Esophagus squamous epithelium (tissue), 5 donors: ENCODE results near the gene CSN1S1. TPM values are rescaled to one million over a fixed set of nuclear protein-coding genes. Genes with fewer than 3 reads are reported as not detected.

ENCODE experiments used
- DNase-seq: peaks from one replicate; lab custom pipeline; 2025; lab: John Stamatoyannopoulos, UW
- H3K27ac ChIP-seq, 4 donors: fragments of 200-600 bp; sonication (generic); one replicate each; pipeline ENCODE4 v1.5.1; 2016 to 2019; ENCODE audit warnings: mild to moderate bottlenecking in 1 of 4
- H3K27me3 ChIP-seq, 4 donors: fragments of 200-600 bp; sonication (generic); 1 replicate in 3 of 4; 2 replicates in 1 of 4; pipeline versions ENCODE4 v1.5.1 to v1.6.0; 2017 to 2021; ENCODE audit warnings: antibody characterized with exemption in 1 of 4
- H3K36me3 ChIP-seq, 3 donors: fragments of 200-600 bp; sonication (generic); one replicate each; pipeline ENCODE4 v1.5.1; 2016 to 2019
- H3K4me1 ChIP-seq, 3 donors: fragments of 200-600 bp; sonication (generic); one replicate each; pipeline ENCODE4 v1.5.1; 2017 to 2019
- H3K4me3 ChIP-seq, 4 donors: fragments of 200-600 bp; sonication (generic); 1 replicate in 3 of 4; 2 replicates in 1 of 4; pipeline ENCODE4 v1.5.1; 2016 to 2019; ENCODE audit warnings: mild to moderate bottlenecking in 2 of 4, moderate library complexity in 1 of 4
- H3K9me3 ChIP-seq, 3 donors: fragments of 200-600 bp; sonication (generic); one replicate each; pipeline ENCODE4 v1.5.1; 2016 to 2019
- POLR2A ChIP-seq, 4 donors: fragments of 450-650 bp; IDR thresholded peaks; one replicate each; pipeline ENCODE4 v1.6.1; 2017; ENCODE audit warnings: antibody characterized with exemption in 4 of 4, mild to moderate bottlenecking in 4 of 4, moderate library complexity in 3 of 4
- WGBS, 2 donors: methylation state at CpG; one replicate each; pipeline ENCODE4 v1.1.5; 2018; 5-methylcytosine and 5-hydroxymethylcytosine counted together
- intact Hi-C: fragments of 100-400 bp; cut with DNase I; formaldehyde crosslinking; loops from one replicate; pipeline ENCODE4 v1.15.0; 2022
- total RNA-seq, 4 donors: library from RNA; depleted of rRNA; stranded (reverse); fragments of >200 nt; gene quantifications; one replicate each; pipeline ENCODE4 v1.1.0, GENCODE V29; 2016
- TF ChIP-seq, protein P1 (sequence below), 6 experiments: fragments of 450-650 bp in 4 of 6; fragments of 200-600 bp in 2 of 6; sonication (generic) in 2 of 6; IDR thresholded peaks; one replicate each; pipeline ENCODE4 v1.5.1; 2016 to 2019; ENCODE audit warnings: antibody characterized with exemption in 6 of 6, mild to moderate bottlenecking in 4 of 6, moderate library complexity in 4 of 6
- donor health status: DM: yes; HTN: yes; CAD: no.

The CSN1S1 gene
- total RNA-seq, 4 donors from 2014 or later = not detected

DNA sequence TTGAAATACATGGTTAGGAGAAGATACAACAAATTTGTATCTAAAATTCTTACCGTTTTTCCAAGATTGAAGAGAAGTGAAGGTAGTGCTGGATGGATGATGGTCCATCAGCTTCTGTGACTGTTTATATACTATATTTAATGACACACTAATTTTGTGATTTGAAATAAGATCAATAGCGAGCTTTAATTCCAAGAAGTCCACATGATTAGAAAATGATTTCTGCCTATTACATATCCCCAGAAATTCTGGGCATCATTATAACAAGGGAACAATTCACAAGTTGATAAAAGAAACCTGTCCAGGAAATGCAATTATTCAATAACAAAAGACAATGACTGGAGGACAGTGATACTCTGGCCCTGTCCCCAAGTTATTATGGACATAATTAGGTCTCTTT, 34.8 kb downstream of the CSN1S1 start, which contains the start of gene CSN2:
Gene CSN2, minus strand, starts transcription at position 101 of the 400 bp plus-strand sequence. CDS start 4,733 bp downstream, outside the sequence.
- Histone ChIP-seq H3K36me3 (no peaks in the 10 kb centered on the region), H3K27ac (no peak within 1 kb of the TSS), H3K9me3 (no peaks in the 10 kb centered on the region), H3K27me3 (no peaks in the 10 kb centered on the region), H3K4me1 (no peaks in the 10 kb centered on the region), H3K4me3 (no peak within 1 kb of the TSS)
- WGBS, 2 donors = 79 to 82% methylated on average over 2 of the region's 2 CpGs
- DNase-seq = no peak
- intact Hi-C loops = no loop called here
- TF ChIP-seq, protein P1, sequence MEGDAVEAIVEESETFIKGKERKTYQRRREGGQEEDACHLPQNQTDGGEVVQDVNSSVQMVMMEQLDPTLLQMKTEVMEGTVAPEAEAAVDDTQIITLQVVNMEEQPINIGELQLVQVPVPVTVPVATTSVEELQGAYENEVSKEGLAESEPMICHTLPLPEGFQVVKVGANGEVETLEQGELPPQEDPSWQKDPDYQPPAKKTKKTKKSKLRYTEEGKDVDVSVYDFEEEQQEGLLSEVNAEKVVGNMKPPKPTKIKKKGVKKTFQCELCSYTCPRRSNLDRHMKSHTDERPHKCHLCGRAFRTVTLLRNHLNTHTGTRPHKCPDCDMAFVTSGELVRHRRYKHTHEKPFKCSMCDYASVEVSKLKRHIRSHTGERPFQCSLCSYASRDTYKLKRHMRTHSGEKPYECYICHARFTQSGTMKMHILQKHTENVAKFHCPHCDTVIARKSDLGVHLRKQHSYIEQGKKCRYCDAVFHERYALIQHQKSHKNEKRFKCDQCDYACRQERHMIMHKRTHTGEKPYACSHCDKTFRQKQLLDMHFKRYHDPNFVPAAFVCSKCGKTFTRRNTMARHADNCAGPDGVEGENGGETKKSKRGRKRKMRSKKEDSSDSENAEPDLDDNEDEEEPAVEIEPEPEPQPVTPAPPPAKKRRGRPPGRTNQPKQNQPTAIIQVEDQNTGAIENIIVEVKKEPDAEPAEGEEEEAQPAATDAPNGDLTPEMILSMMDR (IDR thresholded peaks at IDR 0.05) = no peak
- no peak for TF ChIP-seq POLR2A (IDR thresholded peaks at IDR 0.05)

DNA sequence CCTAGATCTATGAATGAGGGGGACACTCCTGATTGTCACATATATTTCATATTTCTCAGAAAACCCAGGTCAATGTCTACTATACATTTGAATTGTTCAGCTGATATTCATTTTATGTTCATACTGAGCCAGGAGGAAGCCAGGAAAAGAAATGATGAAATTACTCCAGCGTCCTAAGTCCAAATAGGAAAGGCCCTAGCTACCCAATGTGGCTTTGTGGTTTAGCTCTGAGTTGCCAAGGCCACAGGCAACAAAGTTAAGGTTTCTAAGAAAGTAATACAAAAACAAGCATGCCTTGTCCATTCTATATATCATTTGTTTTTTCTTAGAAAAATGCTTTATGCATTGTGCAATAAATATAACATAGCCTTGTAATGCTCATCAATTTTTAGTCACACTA, 39.2 kb downstream of the CSN1S1 start:
- no peaks in the 10 kb centered on the region for H3K9me3 ChIP-seq
- DNase-seq = no peak
- no peak overlapping the region for H3K27ac ChIP-seq
- no peaks in the 10 kb centered on the region for H3K4me1 ChIP-seq
- H3K4me3 ChIP-seq = no peak overlapping the region
- no peaks in the 10 kb centered on the region for H3K27me3 ChIP-seq
- TF ChIP-seq POLR2A (IDR thresholded peaks at IDR 0.05) = no peak
- TF ChIP-seq, protein P1 (IDR thresholded peaks at IDR 0.05) = no peak
- WGBS, 2 donors = 40 to 43% methylated on average over 1 of the region's 1 CpG
- intact Hi-C loops = no loop called here
- no peaks in the 10 kb centered on the region for H3K36me3 ChIP-seq

DNA sequence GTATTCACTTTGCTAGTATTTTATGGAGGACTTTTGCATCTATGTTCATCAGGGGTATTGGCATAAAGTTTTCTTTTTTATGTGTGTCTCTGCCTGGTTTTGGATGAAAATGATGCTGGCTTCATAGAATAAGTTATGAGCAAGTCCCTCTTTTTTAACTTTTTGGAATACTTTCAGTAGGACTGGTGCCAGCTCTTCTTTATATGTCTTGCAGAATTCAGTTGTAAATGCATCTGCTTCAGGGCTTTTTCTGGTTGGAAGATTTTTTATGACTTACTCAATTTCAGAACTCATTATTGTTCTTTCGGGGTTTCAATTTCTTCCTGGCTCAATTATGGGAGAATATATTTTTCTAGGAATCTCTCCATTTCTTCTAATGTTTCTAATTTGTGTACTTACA, 43.8 kb downstream of the CSN1S1 start:
- no peaks in the 10 kb centered on the region for H3K9me3 ChIP-seq
- no peak for DNase-seq
- no peaks in the 10 kb centered on the region for H3K36me3 ChIP-seq
- no peak overlapping the region for H3K4me3 ChIP-seq
- no peaks in the 10 kb centered on the region for H3K4me1 ChIP-seq
- WGBS, 2 donors = 29 to 44% methylated on average over 1 of the region's 1 CpG
- TF ChIP-seq POLR2A (IDR thresholded peaks at IDR 0.05) = no peak
- TF ChIP-seq, protein P1 (IDR thresholded peaks at IDR 0.05) = no peak
- H3K27me3 ChIP-seq = no peaks in the 10 kb centered on the region
- no peak overlapping the region for H3K27ac ChIP-seq
- intact Hi-C loops = no loop called here

DNA sequence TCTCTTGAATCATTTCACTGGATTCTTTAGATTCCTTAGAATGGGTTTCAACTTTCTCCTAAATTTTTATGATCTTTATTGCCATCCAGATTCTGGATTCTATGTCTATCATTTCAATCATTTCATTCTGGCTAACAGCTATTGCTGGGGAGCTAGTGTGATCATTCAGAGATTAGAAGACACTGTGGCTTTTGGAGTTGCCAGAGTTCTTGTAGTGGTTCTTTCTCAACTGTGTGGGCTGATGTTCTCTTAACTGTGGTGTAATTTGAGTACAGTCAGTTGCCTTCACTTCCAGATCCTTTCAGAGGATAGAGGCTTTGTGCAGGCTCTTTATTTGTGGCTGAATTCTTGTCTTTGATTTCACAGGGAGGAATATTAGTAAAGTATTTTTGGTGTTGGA, 46.7 kb downstream of the CSN1S1 start:
- Histone ChIP-seq H3K4me1 (no peaks in the 10 kb centered on the region), H3K36me3 (no peaks in the 10 kb centered on the region), H3K27me3 (no peaks in the 10 kb centered on the region), H3K9me3 (no peaks in the 10 kb centered on the region), H3K27ac (no peak overlapping the region), H3K4me3 (no peak overlapping the region)
- no peak for TF ChIP-seq POLR2A (IDR thresholded peaks at IDR 0.05)
- TF ChIP-seq, protein P1 (IDR thresholded peaks at IDR 0.05) = no peak
- intact Hi-C loops = no loop called here
- no peak for DNase-seq

DNA sequence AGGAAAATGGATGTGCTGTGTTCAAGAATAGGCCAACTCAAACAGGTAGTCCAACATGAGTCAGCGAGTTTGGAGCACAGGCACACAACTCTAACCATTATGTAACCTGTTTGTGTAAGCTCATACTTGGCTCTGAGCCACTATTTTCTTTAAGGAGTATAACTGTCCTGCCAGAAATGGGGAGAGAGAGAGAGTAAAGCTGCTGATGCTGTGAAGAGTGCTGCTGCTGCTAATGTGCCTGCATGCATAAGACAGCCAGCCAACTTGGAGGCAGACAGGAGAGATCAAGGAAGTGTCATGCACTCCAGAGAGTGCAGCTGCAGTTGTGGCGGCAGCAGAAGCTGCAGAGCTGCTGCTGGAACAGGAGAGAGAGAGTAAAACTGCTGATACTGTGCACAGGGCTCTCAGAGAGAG, 53.2 kb downstream of the CSN1S1 start:
- no peak for DNase-seq
- WGBS, 2 donors = 15 to 17% methylated on average over 2 of the region's 2 CpGs
- TF ChIP-seq, protein P1 (IDR thresholded peaks at IDR 0.05) = no peak
- TF ChIP-seq POLR2A (IDR thresholded peaks at IDR 0.05) = no peak

More for the DNA sequence above, 53.2 kb downstream of the CSN1S1 start:
- H3K36me3 ChIP-seq = no peaks in the 10 kb centered on the region
- H3K27me3 ChIP-seq = no peaks in the 10 kb centered on the region
- H3K9me3 ChIP-seq = no peaks in the 10 kb centered on the region
- H3K4me3 ChIP-seq = no peak overlapping the region
- no peak overlapping the region for H3K27ac ChIP-seq
- intact Hi-C loops = no loop called here
- peaks cover 0 to 7% (median 0%) of the 10 kb centered on the region in 3 donors for H3K4me1 ChIP-seq
